Measurements from ENCODE around the gene CERS6. TPM values are rescaled to one million over a fixed set of nuclear protein-coding genes. Genes with fewer than 3 reads are reported as not detected.

The CERS6 gene
- polyA plus RNA-seq, 1 donor: 43.8 TPM

GRCh38 chr2:168684921-168685599 lies 229.0 kb downstream of the CERS6 start:
- H3K4me1 ChIP-seq (ENCODE audit: control insufficient read depth, insufficient read depth, low read length): no peaks in the 10 kb centered on the region
- no peak overlapping the region for H3K4me3 ChIP-seq (ENCODE audit: low read length)
- peaks cover 2% of the 10 kb centered on the region for H3K36me3 ChIP-seq (ENCODE audit: control insufficient read depth, insufficient read depth, low read length)
- H3K9me3 ChIP-seq (ENCODE audit: control insufficient read depth, low read depth, low read length): no peaks in the 10 kb centered on the region
- H3K27me3 ChIP-seq (ENCODE audit: control insufficient read depth, insufficient read depth, low read length): no peaks in the 10 kb centered on the region
- no peak for DNase-seq
- no CpG with 5 or more reads among the region's 3 CpGs for WGBS (ENCODE audit: insufficient coverage, low lambda C conversion rate)
- H3K27ac ChIP-seq (ENCODE audit: low read length): no peak overlapping the region

DNA sequence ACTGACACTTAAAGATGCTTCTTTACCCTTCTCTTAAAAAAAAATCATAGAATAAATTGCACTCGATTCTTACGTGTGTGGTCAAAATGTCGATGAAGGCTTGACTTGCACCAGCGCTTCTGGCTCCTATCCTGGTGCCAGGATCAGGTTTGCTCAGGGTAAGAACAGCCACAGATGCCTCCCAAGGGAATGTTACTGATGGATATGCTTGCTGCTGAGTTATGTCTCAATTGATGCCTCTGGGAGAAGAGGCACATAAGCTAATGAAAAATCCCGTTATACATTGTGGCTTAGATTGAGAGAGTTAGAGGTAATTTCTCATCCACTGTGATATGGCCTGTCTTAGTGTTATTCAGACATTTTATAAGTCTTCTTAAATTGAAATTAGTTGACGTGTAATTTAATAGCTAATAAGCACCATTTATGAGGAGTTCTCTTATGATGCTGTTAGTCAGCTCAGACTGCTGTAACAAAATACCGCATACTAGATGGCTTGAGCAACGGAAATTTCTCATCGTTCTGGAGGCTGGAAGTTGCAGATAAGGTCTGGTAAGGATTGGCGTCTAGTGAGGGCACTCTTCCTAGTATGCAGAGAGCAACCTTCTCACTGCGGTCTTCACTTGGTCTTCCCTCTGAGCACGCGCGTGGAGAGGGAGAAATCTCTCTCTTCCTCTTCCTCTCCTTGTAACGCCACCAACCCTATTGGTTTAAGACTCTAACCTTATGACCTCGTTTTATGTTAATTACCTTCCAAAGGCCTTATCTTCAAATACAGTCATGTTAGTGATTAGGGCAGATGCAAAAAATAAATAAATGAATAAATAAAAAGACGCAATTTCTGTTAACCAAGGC lies 229.8 kb downstream of the CERS6 start:
- Histone ChIP-seq H3K36me3 (ENCODE audit: control insufficient read depth, insufficient read depth, low read length) (peaks cover 2% of the 10 kb centered on the region), H3K9me3 (ENCODE audit: control insufficient read depth, low read depth, low read length) (no peaks in the 10 kb centered on the region), H3K4me1 (ENCODE audit: control insufficient read depth, insufficient read depth, low read length) (peaks cover 3% of the 10 kb centered on the region), H3K4me3 (ENCODE audit: low read length) (no peak overlapping the region), H3K27ac (ENCODE audit: low read length) (no peak overlapping the region), H3K27me3 (ENCODE audit: control insufficient read depth, insufficient read depth, low read length) (no peaks in the 10 kb centered on the region)
- WGBS (ENCODE audit: insufficient coverage, low lambda C conversion rate): 84% methylated on average over 3 of the region's 17 CpGs
- DNase-seq: no peak

- Histone ChIP-seq H3K4me3 (ENCODE audit: low read length) (no peak overlapping the region), H3K4me1 (ENCODE audit: control insufficient read depth, insufficient read depth, low read length) (peaks cover 3% of the 10 kb centered on the region), H3K27ac (ENCODE audit: low read length) (no peak overlapping the region), H3K9me3 (ENCODE audit: control insufficient read depth, low read depth, low read length) (no peaks in the 10 kb centered on the region), H3K36me3 (ENCODE audit: control insufficient read depth, insufficient read depth, low read length) (peaks cover 8% of the 10 kb centered on the region), H3K27me3 (ENCODE audit: control insufficient read depth, insufficient read depth, low read length) (no peaks in the 10 kb centered on the region)
- DNase-seq: no peak
- WGBS (ENCODE audit: insufficient coverage, low lambda C conversion rate): 100% methylated on average over 1 of the region's 4 CpGs
These were observed 230.6 kb downstream of the CERS6 start for GRCh38 chr2:168686452-168687191.

- Histone ChIP-seq H3K9me3 (ENCODE audit: control insufficient read depth, low read depth, low read length) (no peaks in the 10 kb centered on the region), H3K27ac (ENCODE audit: low read length) (no peak overlapping the region), H3K36me3 (ENCODE audit: control insufficient read depth, insufficient read depth, low read length) (peaks cover 12% of the 10 kb centered on the region), H3K4me1 (ENCODE audit: control insufficient read depth, insufficient read depth, low read length) (peaks cover 3% of the 10 kb centered on the region), H3K27me3 (ENCODE audit: control insufficient read depth, insufficient read depth, low read length) (no peaks in the 10 kb centered on the region), H3K4me3 (ENCODE audit: low read length) (no peak overlapping the region)
- DNase-seq: no peak
- WGBS (ENCODE audit: insufficient coverage, low lambda C conversion rate): 83% methylated on average over 2 of the region's 3 CpGs
These were observed 231.2 kb downstream of the CERS6 start for GRCh38 chr2:168687314-168687713.

DNA sequence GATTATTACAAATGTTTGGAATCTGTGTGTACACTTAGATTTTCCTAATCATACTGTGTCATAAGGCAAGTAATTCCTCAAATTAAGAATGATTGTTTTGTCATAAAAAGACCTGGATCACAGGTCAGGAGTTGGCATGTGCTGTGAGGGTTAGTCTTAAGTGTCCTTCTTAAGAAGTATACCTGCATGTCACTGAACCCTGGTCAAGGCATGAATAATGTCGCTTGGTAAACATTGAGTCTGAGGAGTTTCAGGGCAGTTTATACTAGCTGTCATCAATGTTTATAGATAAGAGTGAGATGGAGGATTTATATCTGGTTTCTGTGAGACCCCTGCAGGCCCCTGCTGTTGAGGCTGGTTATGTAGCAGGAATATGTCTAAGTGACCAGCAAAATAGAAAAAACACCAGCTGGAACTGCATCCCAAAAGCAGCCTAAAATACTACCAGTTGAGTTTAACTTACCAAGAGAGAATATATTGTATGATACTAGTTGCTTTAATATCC lies 234.4 kb downstream of the CERS6 start:
- Histone ChIP-seq H3K9me3 (ENCODE audit: control insufficient read depth, low read depth, low read length) (no peaks in the 10 kb centered on the region), H3K4me3 (ENCODE audit: low read length) (no peak overlapping the region), H3K27me3 (ENCODE audit: control insufficient read depth, insufficient read depth, low read length) (no peaks in the 10 kb centered on the region), H3K4me1 (ENCODE audit: control insufficient read depth, insufficient read depth, low read length) (peaks cover 9% of the 10 kb centered on the region), H3K27ac (ENCODE audit: low read length) (no peak overlapping the region), H3K36me3 (ENCODE audit: control insufficient read depth, insufficient read depth, low read length) (peaks cover 15% of the 10 kb centered on the region)
- DNase-seq: peak in 1 of 2 donors; percentile 55
- WGBS (ENCODE audit: insufficient coverage, low lambda C conversion rate): no CpG with 5 or more reads among the region's 1 CpG

GRCh38 chr2:168691221-168691620 lies 235.1 kb downstream of the CERS6 start:
- no CpG with 5 or more reads among the region's 1 CpG for WGBS (ENCODE audit: insufficient coverage, low lambda C conversion rate)
- Histone ChIP-seq H3K4me3 (ENCODE audit: low read length) (no peak overlapping the region), H3K27me3 (ENCODE audit: control insufficient read depth, insufficient read depth, low read length) (no peaks in the 10 kb centered on the region), H3K4me1 (ENCODE audit: control insufficient read depth, insufficient read depth, low read length) (peaks cover 9% of the 10 kb centered on the region), H3K9me3 (ENCODE audit: control insufficient read depth, low read depth, low read length) (no peaks in the 10 kb centered on the region), H3K36me3 (ENCODE audit: control insufficient read depth, insufficient read depth, low read length) (peaks cover 15% of the 10 kb centered on the region), H3K27ac (ENCODE audit: low read length) (no peak overlapping the region)
- no peak for DNase-seq

DNA sequence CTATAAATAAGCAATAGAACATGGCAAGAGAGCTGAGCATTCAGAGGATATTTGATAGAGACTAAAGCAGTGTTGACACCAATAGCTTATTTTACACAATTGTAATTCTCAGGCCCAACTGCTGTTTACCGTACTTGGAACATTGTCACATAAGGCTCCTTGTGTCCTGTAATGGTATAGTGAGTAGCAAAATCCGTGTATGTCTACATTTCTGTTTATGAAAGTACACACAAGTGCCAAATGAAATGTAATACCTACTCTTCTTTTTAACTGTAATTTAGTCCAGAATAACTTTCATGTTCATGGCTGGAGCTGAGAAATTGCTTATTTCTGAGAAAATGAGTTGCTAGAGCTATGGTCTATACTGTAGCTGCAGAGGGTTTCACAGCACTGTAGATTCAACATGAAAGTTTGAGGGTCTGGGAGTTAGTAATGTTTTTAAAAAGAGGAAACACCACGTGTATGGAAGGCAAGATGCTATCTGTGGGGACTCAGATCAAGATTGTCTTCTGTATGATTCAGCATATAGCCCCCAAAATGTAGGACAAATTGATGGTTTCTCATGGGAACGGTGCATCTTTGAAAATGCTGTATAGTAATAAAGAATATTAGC lies 236.2 kb downstream of the CERS6 start:
- WGBS (ENCODE audit: insufficient coverage, low lambda C conversion rate): 100% methylated on average over 2 of the region's 4 CpGs
- no peak for DNase-seq
- no peaks in the 10 kb centered on the region for H3K9me3 ChIP-seq (ENCODE audit: control insufficient read depth, low read depth, low read length)
- peaks cover 13% of the 10 kb centered on the region for H3K4me1 ChIP-seq (ENCODE audit: control insufficient read depth, insufficient read depth, low read length)
- no peak overlapping the region for H3K4me3 ChIP-seq (ENCODE audit: low read length)
- no peak overlapping the region for H3K27ac ChIP-seq (ENCODE audit: low read length)
- H3K36me3 ChIP-seq (ENCODE audit: control insufficient read depth, insufficient read depth, low read length): peaks cover 18% of the 10 kb centered on the region
- H3K27me3 ChIP-seq (ENCODE audit: control insufficient read depth, insufficient read depth, low read length): no peaks in the 10 kb centered on the region

- peaks cover 18% of the 10 kb centered on the region for H3K36me3 ChIP-seq (ENCODE audit: control insufficient read depth, insufficient read depth, low read length)
- WGBS (ENCODE audit: insufficient coverage, low lambda C conversion rate): 80% methylated on average over 1 of the region's 3 CpGs
- H3K9me3 ChIP-seq (ENCODE audit: control insufficient read depth, low read depth, low read length): no peaks in the 10 kb centered on the region
- peaks cover 21% of the 10 kb centered on the region for H3K4me1 ChIP-seq (ENCODE audit: control insufficient read depth, insufficient read depth, low read length)
- DNase-seq: no peak
- no peak overlapping the region for H3K27ac ChIP-seq (ENCODE audit: low read length)
- no peak overlapping the region for H3K4me3 ChIP-seq (ENCODE audit: low read length)
- no peaks in the 10 kb centered on the region for H3K27me3 ChIP-seq (ENCODE audit: control insufficient read depth, insufficient read depth, low read length)
These were observed 238.1 kb downstream of the CERS6 start for GRCh38 chr2:168694173-168694572.

GRCh38 chr2:168694866-168695265 lies 238.8 kb downstream of the CERS6 start:
- H3K9me3 ChIP-seq (ENCODE audit: control insufficient read depth, low read depth, low read length): no peaks in the 10 kb centered on the region
- no peak overlapping the region for H3K27ac ChIP-seq (ENCODE audit: low read length)
- 48% methylated on average over 4 of the region's 6 CpGs for WGBS (ENCODE audit: insufficient coverage, low lambda C conversion rate)
- peaks cover 18% of the 10 kb centered on the region for H3K36me3 ChIP-seq (ENCODE audit: control insufficient read depth, insufficient read depth, low read length)
- peaks cover 21% of the 10 kb centered on the region for H3K4me1 ChIP-seq (ENCODE audit: control insufficient read depth, insufficient read depth, low read length)
- DNase-seq: no peak
- no peak overlapping the region for H3K4me3 ChIP-seq (ENCODE audit: low read length)
- H3K27me3 ChIP-seq (ENCODE audit: control insufficient read depth, insufficient read depth, low read length): no peaks in the 10 kb centered on the region

GRCh38 chr2:168697668-168698121 lies 241.6 kb downstream of the CERS6 start:
- WGBS (ENCODE audit: insufficient coverage, low lambda C conversion rate): no CpG with 5 or more reads among the region's 3 CpGs
- H3K4me1 ChIP-seq (ENCODE audit: control insufficient read depth, insufficient read depth, low read length): peaks cover 35% of the 10 kb centered on the region
- peak; percentile 67 to 87 for DNase-seq

More at GRCh38 chr2:168697668-168698121, 241.6 kb downstream of the CERS6 start:
- no peak overlapping the region for H3K4me3 ChIP-seq (ENCODE audit: low read length)
- no peaks in the 10 kb centered on the region for H3K9me3 ChIP-seq (ENCODE audit: control insufficient read depth, low read depth, low read length)
- peak overlapping the region; percentile 47 for H3K27ac ChIP-seq (ENCODE audit: low read length)
- H3K27me3 ChIP-seq (ENCODE audit: control insufficient read depth, insufficient read depth, low read length): no peaks in the 10 kb centered on the region
- peaks cover 8% of the 10 kb centered on the region for H3K36me3 ChIP-seq (ENCODE audit: control insufficient read depth, insufficient read depth, low read length)

All from large intestine (tissue), 3 donors.